IPS-20b (cell line): ENCODE results near the gene HPSE2.

Source experiments
- H3K27ac ChIP-seq: one replicate; pipeline ENCODE4 v1.5.1; 2013; ENCODE audit warnings: low read length
- H3K27me3 ChIP-seq: 2 replicates; pipeline ENCODE4 v1.6.1; 2013; ENCODE audit warnings: mild to moderate bottlenecking, low read length, inconsistent platforms; ENCODE audit not compliant: insufficient read depth
- H3K36me3 ChIP-seq: 2 replicates; pipeline ENCODE4 v1.6.1; 2013; ENCODE audit warnings: low read depth, mild to moderate bottlenecking, inconsistent platforms, low read length, moderate library complexity; ENCODE audit not compliant: insufficient read depth
- H3K4me1 ChIP-seq: 2 replicates; pipeline ENCODE4 v1.6.1; 2013; ENCODE audit warnings: mild to moderate bottlenecking, control low read depth, inconsistent platforms, low read length, moderate library complexity; ENCODE audit not compliant: insufficient read depth
- H3K4me3 ChIP-seq: 2 replicates; pipeline ENCODE4 v1.5.1; 2013; ENCODE audit warnings: mild to moderate bottlenecking, low read length, inconsistent platforms
- H3K9ac ChIP-seq: 2 replicates; pipeline ENCODE4 v1.6.1; 2013; ENCODE audit warnings: low read depth, mild to moderate bottlenecking, inconsistent platforms, low read length, moderate library complexity
- H3K9me3 ChIP-seq: 2 replicates; pipeline ENCODE4 v1.6.1; 2013; ENCODE audit warnings: mild to moderate bottlenecking, low read depth, low read length, inconsistent platforms; ENCODE audit not compliant: insufficient read depth

HPSE2 gene

DNA sequence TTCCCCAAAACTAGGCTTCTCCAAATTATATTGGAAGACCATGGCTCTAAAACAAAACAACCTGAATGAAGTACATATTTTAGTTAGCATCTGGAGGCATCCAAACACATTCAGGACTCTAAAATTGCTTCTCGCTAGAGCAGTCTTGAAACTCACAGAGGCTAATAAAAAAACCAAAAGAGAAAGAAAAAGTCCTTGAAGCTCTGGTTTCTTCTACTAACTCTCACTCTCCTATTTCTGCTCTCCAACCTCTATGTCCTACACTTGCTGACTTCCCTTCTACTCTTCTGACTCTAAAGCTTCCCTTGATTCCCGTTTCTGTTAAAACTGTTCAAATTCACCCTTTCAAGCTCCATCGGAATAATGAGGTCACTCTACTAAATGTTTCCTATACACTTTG lies 418.3 kb downstream of the HPSE2 start:
- no peaks in the 10 kb centered on the region for H3K27me3 ChIP-seq
- H3K4me3 ChIP-seq = no peak overlapping the region
- H3K36me3 ChIP-seq = no peaks in the 10 kb centered on the region
- H3K9ac ChIP-seq = no peak overlapping the region
- no peaks in the 10 kb centered on the region for H3K9me3 ChIP-seq
- no peaks in the 10 kb centered on the region for H3K4me1 ChIP-seq
- H3K27ac ChIP-seq = no peak overlapping the region

GRCh38 chr10:98815039-98815885 lies 420.4 kb downstream of the HPSE2 start:
- Histone ChIP-seq H3K36me3 (no peaks in the 10 kb centered on the region), H3K27me3 (no peaks in the 10 kb centered on the region), H3K4me3 (no peak overlapping the region), H3K9me3 (no peaks in the 10 kb centered on the region), H3K4me1 (no peaks in the 10 kb centered on the region), H3K27ac (no peak overlapping the region), H3K9ac (no peak overlapping the region)

DNA sequence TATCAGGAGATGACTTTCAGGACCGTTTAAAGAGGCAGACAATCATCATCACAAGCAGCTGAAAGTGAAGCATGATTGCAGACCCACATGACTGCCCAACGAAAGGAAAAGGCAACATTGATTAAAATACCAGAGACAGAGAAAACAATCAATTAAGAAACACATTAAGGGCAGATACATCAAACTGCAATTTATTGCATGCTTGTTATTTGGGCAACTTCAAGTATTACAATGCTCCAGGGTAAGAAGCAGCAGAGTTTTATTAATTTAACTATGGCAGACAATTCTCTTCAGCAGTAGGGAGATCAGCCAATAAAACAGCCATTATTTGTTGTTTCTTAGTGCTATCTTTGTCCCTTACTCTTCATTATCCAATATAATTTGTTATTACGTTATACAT lies 421.2 kb downstream of the HPSE2 start:
- Histone ChIP-seq H3K27me3 (no peaks in the 10 kb centered on the region), H3K4me1 (no peaks in the 10 kb centered on the region), H3K4me3 (no peak overlapping the region), H3K36me3 (no peaks in the 10 kb centered on the region), H3K9me3 (no peaks in the 10 kb centered on the region), H3K9ac (no peak overlapping the region), H3K27ac (no peak overlapping the region)

DNA sequence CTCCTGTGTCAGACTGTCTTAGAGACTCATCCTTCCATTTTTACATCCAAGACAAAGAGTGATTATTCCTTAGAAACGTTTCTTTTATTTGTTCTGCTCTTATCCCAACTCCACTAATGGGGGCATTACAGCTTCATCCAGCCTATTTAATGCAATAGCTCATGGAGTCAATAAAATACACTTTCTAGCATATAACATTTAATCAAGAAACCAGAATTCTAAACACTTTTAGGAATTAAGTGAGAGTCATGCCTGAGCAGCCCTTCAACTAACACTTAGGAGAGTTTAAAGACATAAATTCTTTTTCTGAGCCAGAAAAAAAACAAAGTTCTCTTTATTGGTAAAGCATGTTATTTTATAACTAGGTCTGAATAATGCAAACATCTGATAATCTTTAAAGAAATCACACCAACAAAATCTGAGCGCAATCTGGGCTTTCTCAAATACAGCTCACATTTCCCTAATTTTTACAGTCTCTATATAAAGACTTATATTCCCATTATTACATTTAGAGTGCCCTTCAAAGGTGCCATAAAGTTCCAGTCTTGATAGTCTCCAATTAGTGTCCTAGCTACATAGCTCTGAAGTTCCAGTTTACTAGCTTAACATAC lies 427.3 kb downstream of the HPSE2 start:
- Histone ChIP-seq H3K36me3 (no peaks in the 10 kb centered on the region), H3K4me3 (no peak overlapping the region), H3K9me3 (no peaks in the 10 kb centered on the region), H3K27me3 (no peaks in the 10 kb centered on the region), H3K4me1 (no peaks in the 10 kb centered on the region), H3K9ac (no peak overlapping the region), H3K27ac (no peak overlapping the region)

GRCh38 chr10:98800263-98800662 lies 435.4 kb downstream of the HPSE2 start:
- no peaks in the 10 kb centered on the region for H3K9me3 ChIP-seq
- no peaks in the 10 kb centered on the region for H3K4me1 ChIP-seq

GRCh38 chr10:98795467-98795866 lies 440.2 kb downstream of the HPSE2 start:
- Histone ChIP-seq H3K27ac (no peak overlapping the region), H3K36me3 (no peaks in the 10 kb centered on the region), H3K9me3 (no peaks in the 10 kb centered on the region), H3K9ac (no peak overlapping the region), H3K4me1 (no peaks in the 10 kb centered on the region), H3K4me3 (no peak overlapping the region), H3K27me3 (no peaks in the 10 kb centered on the region)

More at GRCh38 chr10:98800263-98800662, 435.4 kb downstream of the HPSE2 start:
- no peak overlapping the region for H3K27ac ChIP-seq
- H3K27me3 ChIP-seq = no peaks in the 10 kb centered on the region
- no peak overlapping the region for H3K9ac ChIP-seq
- H3K36me3 ChIP-seq = no peaks in the 10 kb centered on the region
- H3K4me3 ChIP-seq = no peak overlapping the region

- Histone ChIP-seq H3K36me3 (no peaks in the 10 kb centered on the region), H3K9ac (no peak overlapping the region), H3K4me3 (no peak overlapping the region), H3K4me1 (no peaks in the 10 kb centered on the region), H3K27me3 (no peaks in the 10 kb centered on the region), H3K27ac (no peak overlapping the region), H3K9me3 (no peaks in the 10 kb centered on the region)
These were observed 444.8 kb downstream of the HPSE2 start for GRCh38 chr10:98790817-98791216.

DNA sequence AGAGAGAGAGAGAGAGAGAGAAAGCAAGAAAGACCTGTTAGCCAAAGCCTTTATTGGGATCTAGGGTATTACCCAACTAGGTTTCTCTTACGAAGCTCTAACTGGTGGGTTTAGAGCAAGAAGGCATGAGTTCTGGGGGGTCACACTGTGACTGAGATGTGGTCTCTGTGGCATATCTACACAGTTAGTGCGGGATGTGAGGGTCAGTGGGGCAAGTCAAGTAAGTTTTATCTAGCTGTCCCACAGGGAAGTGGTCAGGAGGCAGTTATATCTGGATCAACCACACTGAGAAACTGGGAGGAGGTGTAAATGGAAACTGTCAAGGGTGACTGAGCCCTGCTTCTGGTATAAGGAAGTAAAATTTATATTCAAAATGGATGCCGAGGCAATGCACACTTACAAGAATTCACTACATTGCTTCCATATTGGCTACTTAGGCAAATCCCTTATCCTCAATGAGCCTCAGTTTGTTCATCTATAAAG lies 457.3 kb downstream of the HPSE2 start:
- Histone ChIP-seq H3K9me3 (no peaks in the 10 kb centered on the region), H3K27ac (no peak overlapping the region), H3K9ac (no peak overlapping the region), H3K4me3 (no peak overlapping the region), H3K4me1 (no peaks in the 10 kb centered on the region), H3K36me3 (no peaks in the 10 kb centered on the region), H3K27me3 (no peaks in the 10 kb centered on the region)

- no peak overlapping the region for H3K27ac ChIP-seq
These were observed 477.2 kb downstream of the HPSE2 start for GRCh38 chr10:98758463-98758862.

GRCh38 chr10:98748298-98748697 lies 487.4 kb downstream of the HPSE2 start:
- peaks cover 6% of the 10 kb centered on the region for H3K9me3 ChIP-seq
- H3K4me3 ChIP-seq = no peak overlapping the region
- no peaks in the 10 kb centered on the region for H3K27me3 ChIP-seq
- no peak overlapping the region for H3K9ac ChIP-seq
- no peaks in the 10 kb centered on the region for H3K36me3 ChIP-seq
- H3K27ac ChIP-seq = no peak overlapping the region
- H3K4me1 ChIP-seq = no peaks in the 10 kb centered on the region

More at GRCh38 chr10:98758463-98758862, 477.2 kb downstream of the HPSE2 start:
- no peak overlapping the region for H3K9ac ChIP-seq
- peaks cover 1% of the 10 kb centered on the region; the same call in 1 of the 2 replicates for H3K9me3 ChIP-seq
- no peaks in the 10 kb centered on the region for H3K4me1 ChIP-seq
- H3K27me3 ChIP-seq = no peaks in the 10 kb centered on the region
- no peaks in the 10 kb centered on the region for H3K36me3 ChIP-seq
- H3K4me3 ChIP-seq = no peak overlapping the region

GRCh38 chr10:98745645-98746044 lies 490.0 kb downstream of the HPSE2 start:
- Histone ChIP-seq H3K36me3 (no peaks in the 10 kb centered on the region), H3K27ac (no peak overlapping the region), H3K9ac (no peak overlapping the region), H3K4me3 (no peak overlapping the region), H3K27me3 (no peaks in the 10 kb centered on the region), H3K4me1 (no peaks in the 10 kb centered on the region), H3K9me3 (no peaks in the 10 kb centered on the region)

DNA sequence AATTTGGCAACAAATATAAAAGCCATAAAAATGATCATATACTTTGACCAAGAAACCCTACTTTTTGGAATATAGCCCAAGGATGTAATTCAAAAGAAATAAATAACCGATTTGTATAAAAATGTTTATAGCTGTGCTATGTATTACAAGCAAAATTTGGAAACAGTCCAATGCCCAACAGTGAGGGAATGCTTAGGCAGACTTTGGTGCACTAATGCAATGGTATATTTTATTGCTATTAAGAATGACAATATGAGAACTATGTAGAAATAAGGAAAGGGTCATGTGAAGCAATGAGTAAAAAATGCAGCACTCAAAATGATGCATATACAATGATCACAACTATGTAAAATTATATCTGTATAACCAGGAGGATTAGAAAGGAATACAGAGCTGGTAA lies 515.1 kb downstream of the HPSE2 start:
- Histone ChIP-seq H3K4me1 (no peaks in the 10 kb centered on the region), H3K4me3 (no peak overlapping the region), H3K36me3 (no peaks in the 10 kb centered on the region), H3K9ac (no peak overlapping the region), H3K27ac (no peak overlapping the region), H3K9me3 (no peaks in the 10 kb centered on the region), H3K27me3 (no peaks in the 10 kb centered on the region)
